Left lobe of liver (tissue), 2 donors: ENCODE measurements around the gene NT5DC1. TPM values are rescaled to one million over a fixed set of nuclear protein-coding genes. Genes with fewer than 3 reads are reported as not detected.

Experiments
- ATAC-seq: fragments of 200-7000 bp; cut with Tn5 transposase; one replicate; pipeline ENCODE4 v1.9.1; 2020; ENCODE audit warnings: mild to moderate bottlenecking, moderate library complexity
- DNase-seq: peaks from one replicate; pipeline ENCODE4 v3.0.0-alpha.2; 2020; ENCODE audit warnings: low spot score
- total RNA-seq: library from RNA; stranded (reverse); gene quantifications from one replicate; pipeline ENCODE4 v1.2.1, GENCODE V29; 2021
- donor health status: DM: no; HTN: no; CAD: no; lungs with moderate emphysema.
- donor health status: DM: no; HTN: yes; CAD: no.

Gene NT5DC1
- 50.4 TPM for total RNA-seq

DNA sequence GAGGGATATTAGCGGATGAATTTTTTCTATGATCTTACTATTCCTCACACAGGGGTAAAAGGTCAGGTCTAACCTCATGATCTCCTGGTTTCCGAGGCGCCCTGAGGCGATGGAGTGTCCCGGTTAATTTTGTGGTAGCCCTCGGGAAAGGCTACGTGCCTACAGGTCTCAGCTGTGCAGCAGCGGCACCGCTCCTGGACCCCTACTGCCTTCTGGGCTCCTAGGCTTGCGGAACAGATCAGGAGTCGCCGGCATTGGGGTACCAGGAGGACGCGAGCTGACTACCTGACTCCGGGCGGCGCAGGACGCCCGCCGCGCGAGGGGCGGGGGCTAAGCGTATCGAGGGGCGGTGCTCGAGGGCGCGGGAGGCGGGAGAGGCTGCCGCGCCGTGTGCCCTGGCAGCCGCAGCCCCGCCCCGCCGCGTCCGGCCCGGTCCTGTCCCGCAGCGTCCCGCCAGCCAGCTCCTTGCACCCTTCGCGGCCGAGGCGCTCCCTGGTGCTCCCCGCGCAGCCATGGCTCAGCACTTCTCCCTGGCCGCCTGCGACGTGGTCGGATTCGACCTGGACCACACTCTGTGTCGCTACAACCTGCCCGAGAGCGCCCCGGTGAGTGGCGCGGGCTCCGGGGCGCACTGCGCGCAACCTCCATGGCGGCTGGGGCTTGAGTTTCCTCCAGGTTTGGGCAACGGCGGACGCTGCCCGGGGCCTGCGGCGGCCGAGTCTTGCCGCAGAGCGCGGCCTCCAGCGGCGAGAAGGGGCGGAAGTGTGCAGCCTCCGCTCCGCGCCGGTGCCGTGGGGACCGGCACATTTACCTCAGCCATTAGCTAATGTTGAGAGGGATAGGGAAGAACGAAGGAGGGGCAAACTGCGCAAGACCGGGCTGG, at the start of gene NT5DC1:
TSS of gene NT5DC1 (plus strand) at position 435 of the 883 bp plus-strand sequence. CDS start at position 513, 78 bp downstream.
- ATAC-seq (peak; percentile 91), DNase-seq (peak; percentile 91)

DNA sequence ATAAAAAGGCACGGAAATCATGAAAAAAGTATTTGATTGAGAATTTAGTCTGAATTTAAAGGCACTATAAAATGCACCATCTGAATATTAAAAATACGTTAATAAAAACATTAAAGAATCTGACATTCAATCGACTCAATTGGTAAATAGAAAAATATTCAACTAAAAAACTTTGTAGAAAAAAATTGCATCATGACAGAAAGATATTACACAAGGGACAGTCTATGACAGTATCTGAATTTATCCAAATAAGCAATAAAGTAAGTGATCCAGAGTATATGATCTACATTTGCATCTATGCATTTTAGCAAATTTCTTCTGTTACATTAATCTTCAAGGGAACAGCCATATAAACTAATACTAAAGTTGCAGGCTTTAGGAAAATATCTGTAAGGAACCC, 49.4 kb upstream of the NT5DC1 start:
- ATAC-seq: no peak
- no peak for DNase-seq

DNA sequence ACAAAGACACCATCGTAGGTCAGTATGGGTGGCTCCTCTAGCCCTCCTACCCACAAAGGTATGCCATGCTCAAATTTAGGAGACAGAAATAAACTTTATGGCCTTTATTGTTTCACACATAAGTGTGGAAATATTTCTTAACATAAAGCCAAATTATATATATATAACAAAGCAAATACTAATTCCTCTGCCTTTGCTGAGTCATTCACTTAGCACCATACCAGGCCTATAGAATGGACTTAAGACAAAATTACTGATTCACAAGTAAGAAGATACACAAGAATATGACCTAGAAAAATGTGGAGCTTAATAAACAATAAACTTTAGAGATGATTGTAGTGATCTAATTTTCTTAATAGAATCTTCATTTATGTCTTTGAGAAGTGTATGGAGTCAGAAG, 45.1 kb upstream of the NT5DC1 start:
- ATAC-seq (no peak), DNase-seq (no peak)

DNA sequence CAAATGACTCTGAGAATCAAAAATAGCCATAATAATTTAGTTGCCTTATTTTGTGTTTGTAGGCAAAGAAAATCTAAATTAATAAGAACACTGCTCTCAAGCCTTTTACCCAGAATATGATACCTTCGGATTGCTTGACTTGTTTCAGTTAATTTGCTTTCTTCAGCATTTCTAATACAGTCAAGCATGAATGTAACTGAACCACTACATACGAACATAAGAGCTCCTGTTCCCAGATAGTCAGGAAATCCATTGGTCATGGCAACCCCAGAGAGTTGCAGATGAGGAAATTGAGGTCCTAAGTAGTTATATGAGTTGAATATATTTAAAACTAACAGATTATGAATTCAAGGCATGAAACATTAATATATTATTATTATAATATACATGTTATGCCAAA, 42.9 kb upstream of the NT5DC1 start:
- ATAC-seq (no peak), DNase-seq (no peak)

DNA sequence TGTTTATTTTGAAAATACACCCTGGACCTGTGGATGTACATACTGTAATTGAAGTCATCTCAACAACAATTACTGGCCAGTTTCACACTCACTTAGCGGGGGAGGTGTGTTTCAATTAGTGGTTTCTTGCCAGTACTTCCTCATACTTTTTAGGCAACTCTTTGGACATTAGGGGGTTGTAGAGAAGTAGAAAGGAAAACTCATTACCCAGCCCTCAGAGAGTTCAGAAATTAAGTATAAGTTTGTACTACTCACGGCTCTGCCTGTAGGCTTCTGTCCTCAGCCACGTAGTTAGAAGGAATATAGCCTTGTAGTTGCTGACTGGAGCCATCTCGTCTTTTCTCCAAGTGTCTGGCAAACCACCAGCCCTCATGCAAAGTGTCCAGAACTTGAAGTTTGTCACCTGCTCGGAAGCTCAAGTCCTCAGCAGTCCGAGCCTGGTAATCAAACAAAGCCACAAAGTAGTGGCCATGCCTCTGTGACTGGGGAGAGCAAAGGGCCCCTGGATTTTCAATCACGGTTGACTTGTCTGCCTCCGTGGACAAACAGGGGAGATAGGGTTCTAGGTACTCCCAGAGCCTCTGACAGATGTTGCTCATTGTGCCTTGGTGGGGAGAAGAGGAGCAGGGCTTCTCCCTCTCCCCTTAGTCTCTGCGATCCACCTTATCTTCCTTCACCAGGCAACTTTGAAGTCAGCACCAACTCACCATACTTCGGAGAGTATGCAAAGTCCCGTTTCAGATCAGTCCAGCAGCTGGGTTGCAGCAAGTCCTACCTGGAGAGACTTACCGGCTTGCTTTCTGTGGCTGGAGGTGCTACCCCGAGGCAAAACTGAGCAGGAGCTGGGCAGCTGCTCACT, 40.7 kb upstream of the NT5DC1 start:
- DNase-seq (no peak), ATAC-seq (peak; percentile 60)

DNA sequence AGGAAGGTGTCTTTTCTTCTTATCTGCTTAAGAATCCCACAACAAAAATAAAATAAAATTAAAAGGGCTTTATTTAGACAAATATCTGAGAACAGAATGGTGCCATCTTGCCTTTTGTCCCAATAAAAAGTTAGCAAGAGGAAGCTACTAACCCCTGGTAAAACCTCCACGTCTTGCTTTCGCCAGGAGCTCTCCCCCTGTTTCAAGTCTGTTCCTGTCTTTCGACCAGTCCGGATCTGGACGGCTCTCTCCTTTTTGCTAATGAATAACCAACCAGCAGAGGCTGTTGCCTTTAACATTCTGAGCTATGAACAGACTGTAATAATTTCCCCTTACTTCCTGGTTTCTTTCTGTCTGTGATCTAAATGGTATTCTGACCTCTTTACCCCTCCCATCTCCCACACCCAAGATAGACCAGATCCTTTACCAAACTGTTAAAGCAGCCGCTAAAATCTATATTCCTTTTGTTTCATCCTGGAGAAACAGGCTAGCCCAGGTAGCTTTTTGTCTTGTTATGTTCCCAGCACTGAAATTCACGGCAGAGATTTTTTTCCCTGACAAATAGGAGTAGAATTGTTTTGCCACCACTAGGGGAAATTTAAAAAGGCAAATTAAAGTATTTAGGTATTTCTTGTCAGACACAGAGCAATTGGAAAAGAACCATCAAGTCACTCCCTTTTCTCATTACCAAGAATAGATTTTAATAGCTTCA, 39.9 kb upstream of the NT5DC1 start, which contains the start of gene FRK:
TSS of gene FRK (minus strand) at position 320 of the 712 bp plus-strand sequence. CDS start 580 bp downstream, outside the sequence.
- DNase-seq: peak; percentile 68

DNA sequence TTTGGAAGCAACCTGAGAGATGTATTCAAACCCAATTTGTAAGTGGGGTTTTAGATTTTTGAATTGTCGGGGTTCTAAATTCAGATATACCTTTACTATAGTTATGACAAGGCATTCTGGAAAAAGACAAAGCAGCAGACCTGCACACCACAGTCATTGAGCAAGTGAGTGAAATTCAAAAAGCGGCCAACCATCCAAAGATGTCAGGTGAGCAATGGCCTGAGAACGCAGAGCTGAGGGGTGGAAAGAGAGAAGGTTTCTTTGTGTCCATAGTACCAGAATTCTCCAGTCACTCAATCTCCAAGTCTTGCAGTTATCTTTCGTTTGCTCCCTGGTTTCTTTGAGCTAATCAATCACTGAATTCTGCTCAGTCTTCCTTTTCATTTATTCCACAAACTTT, 38.2 kb upstream of the NT5DC1 start:
- ATAC-seq (no peak), DNase-seq (no peak)

More for the DNA sequence above, 39.9 kb upstream of the NT5DC1 start, which contains the start of gene FRK:
- peak; percentile 86 for ATAC-seq

DNA sequence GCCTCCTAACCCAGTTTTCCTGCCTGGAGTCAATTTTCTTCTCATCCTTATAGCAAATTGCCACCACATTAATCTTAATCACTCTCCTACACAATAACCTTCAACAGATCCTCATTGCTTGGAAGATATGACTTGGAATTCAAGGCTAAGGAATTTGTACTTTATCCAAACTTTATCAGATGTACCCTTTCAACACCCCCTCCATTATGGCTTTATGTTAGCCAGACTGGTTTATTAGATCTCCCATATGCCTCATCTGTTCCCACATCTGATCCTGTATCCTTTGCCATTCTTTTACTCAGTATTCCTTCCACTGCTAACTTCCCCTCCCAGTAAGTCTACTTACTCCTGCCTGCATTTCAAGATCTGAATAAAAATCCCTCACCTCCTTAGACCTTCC, 36.0 kb upstream of the NT5DC1 start:
- no peak for DNase-seq
- ATAC-seq: no peak

DNA sequence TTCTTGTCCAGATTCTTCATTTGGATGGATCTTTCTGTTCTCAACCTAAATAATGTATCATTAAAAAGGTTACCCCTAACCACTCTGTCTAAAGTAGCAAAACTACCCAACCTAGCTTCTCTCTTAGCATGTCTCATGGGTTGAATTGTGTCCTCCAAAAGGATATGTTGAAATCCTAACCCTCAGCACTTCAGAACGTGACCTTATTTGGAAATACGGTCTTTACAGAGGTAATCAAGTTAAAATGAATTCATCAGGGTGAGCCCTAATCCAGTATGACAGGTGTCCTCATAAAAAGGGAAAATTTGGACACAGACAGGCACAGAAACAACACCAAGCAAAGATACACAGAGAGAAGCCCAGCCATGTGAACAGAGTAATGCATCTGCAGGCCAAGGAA, 33.9 kb upstream of the NT5DC1 start:
- ATAC-seq (peak; percentile 76), DNase-seq (no peak)

DNA sequence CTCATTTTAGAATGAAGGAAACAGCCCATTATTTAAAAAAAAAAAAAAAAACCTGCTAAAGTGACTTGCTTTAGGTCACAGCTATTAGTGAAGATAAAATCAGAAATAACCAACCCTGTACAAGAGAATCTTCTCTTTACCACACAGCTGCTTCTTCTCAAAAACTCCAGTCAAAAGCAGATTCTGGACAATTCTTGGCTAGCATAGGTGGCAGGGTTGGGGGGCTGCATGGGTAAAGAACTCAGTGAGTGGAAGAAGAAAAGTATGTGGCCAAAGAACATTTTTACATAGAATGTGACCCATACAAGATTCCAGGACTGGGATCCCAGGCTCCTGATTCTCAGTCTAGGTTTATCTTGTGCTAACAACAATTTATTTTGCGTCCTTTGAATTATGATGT, 30.6 kb upstream of the NT5DC1 start:
- no peak for ATAC-seq
- no peak for DNase-seq

DNA sequence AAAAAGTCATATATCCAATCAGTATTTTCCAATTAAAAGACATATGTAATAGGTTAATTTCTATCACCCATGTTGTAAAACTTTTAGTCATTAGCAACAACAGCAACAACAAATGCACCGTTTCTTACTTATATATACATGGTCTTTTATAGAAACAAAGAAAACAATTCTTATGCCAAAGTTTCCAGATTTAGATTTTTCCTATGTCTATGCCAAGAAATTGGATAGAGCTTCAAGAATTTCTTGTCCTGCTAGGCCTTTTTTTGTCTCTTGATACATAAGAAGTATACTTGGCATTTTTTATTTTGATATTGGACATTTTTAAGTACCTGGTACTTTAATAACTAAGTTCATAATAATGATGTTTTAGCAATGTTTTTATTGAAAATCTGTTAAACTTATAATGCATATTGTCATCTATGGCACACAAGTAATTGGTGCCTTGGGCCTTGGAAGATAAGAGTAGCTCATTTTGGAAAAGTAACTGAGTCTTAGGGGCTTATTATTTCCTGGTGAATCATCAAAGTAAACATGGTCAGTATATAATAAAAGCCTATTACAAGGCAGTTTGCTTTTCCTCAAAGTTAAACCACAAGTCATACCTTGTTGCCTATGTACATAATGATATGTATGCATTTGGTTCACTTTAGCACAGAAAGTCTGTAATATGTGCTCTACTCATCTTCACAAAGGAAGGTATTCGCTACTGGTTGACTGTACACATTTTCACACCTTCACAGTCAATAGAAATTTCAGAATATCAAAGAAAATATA, 29.9 kb upstream of the NT5DC1 start:
- ATAC-seq: no peak
- no peak for DNase-seq

DNA sequence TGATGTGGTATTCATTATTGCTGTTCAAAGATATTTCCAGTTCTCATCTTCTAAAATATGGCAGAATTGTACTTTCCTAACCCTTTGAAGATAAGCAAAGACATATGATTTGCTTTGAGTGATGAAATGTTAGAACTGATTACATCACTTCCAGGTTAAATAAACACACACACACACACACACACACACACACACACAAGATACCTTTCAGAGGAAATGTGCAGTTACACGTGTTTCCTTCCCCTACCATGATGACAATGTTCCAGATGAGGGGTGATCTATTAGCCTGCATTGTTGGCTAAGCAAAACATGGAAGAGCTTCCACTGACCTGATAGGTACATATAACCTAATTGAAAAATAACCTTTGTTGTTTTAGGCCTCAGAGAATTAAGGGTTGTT, 28.3 kb upstream of the NT5DC1 start:
- DNase-seq (no peak), ATAC-seq (peak; percentile 41)

DNA sequence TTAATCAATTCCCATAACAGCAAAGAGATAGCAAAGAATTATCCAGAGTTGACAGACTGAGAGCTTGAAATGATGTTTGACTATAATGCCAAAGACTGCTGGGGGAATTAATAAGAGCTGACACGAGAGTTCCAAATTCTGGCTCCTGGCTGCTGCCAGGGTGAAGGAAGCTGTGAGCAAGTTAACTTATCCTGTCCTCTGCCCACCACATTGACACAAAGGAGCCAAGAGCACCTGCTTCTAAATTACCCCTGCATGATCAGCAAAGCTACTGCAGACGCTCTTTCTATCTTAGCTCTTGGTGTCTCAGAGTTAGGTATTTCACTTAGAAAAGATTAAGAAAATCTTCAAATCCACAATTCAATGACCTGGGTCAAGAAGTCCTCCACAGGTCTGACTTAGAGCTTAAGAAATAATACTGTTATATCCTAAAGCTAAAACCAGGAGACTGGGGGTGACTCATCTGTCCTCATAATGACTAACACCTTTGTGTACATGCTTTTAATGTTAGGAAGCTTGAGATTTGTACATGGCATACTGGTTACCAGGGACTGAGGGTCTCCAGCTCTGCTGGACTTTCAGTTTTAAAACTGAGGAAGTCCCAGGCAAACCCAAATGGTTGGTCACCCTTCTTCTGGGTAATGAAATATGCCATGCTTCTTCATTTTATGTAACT, 26.8 kb upstream of the NT5DC1 start:
- DNase-seq (no peak), ATAC-seq (no peak)

DNA sequence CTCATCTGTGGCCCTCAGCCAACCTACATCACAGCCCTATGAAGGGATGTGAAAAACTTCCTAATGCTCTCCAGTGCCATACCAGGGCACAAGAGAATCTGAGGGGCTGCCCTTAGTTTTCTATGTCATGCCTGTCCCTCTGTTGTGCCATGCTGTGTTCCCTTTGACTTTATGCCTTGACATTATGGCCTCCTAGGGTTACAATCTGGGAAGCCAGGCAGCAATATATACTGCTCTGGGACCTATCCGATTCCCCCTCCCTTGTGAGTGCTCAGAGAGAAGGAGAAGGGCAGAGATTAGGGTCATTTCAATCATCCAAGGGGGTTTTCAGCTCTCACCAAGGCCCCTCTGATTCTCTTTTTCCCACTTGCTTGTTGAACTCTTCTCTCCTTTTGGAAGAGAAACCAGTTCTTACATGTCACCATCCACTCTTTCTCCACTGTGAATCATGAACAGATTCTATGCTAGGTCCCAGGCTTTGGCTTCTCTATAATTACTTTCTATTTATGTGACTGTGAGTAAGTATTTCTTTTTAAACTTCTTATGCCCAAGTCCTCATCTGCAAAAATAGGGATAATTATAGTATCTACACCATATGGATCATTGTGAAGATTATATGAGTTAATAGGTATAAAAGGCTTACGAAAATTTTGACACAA, 25.8 kb upstream of the NT5DC1 start:
- no peak for DNase-seq
- ATAC-seq: no peak

DNA sequence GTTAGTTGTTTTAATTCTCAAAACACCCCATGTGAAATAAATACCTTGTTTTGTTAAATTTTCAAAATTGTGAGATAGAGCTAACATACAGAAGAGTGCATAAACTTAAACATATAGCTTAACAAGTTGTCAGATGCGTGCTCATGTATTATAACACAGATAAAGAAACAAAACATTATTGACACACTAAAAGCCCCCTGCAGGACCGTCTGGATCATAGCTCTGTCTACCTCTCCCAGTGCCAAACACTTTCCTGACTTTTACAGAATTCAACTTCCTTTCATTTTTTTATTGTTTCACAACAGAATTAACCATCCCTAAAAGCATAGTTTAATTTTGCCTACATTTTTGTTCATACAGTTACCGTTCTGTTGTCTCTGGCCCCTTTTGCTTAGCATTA, 22.1 kb upstream of the NT5DC1 start:
- no peak for DNase-seq
- no peak for ATAC-seq

DNA sequence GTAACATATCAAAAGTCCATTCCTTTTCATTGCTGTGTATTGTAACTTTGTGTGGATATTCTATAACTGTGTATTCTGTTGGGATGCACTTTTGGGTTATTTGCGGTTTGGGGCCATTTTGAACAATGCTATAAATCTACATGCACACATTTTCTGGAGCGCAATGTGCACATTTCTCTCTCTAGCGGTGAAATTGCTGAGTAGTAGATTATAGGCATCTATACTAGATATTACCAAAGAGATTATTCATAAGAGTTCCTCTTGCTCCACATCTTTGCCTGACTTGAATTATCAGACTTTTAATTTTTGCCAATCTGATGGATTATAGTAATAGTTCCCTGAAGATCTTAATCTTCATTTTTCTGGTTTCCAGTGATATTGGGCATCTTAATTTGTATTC, 21.7 kb upstream of the NT5DC1 start:
- DNase-seq (no peak), ATAC-seq (no peak)

DNA sequence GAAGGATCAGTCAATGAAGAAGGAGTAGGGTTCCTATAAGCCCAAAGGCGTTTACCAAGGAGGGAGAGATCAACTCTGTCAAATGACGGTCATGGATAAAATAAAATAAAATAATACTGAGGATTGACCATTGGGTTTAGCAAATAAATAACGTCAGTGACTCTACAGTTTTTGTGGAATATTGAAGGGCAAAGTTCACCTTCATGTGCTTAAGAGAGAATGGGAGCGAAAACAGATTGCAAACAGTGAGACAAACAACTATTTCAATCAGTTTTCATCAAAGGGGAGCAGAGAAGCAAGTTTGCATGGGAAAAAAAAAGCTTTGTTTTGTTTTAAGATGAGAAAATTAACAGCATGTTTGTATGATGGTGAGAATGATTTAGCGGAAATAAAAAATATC, 17.6 kb upstream of the NT5DC1 start:
- ATAC-seq: peak; percentile 45
- no peak for DNase-seq

DNA sequence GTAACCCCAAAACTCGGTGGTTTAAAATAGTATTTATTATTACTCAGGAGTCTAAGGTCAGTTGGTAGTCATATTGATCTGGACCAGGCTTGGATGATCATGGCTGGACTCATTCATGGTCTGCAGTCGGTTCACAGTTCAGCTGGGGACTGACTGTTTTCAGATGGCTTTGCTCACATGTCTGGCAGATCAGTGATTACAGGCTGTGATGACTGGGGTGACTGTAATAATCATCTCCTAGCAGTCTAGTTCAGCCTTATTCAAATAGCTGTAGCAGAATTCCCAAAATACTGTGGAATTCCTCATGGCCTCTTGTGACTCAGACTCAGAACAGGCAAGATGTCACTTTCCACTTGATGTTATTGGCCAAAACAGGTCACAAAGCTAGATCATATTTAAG, 16.4 kb upstream of the NT5DC1 start:
- DNase-seq: no peak
- peak; percentile 65 for ATAC-seq

DNA sequence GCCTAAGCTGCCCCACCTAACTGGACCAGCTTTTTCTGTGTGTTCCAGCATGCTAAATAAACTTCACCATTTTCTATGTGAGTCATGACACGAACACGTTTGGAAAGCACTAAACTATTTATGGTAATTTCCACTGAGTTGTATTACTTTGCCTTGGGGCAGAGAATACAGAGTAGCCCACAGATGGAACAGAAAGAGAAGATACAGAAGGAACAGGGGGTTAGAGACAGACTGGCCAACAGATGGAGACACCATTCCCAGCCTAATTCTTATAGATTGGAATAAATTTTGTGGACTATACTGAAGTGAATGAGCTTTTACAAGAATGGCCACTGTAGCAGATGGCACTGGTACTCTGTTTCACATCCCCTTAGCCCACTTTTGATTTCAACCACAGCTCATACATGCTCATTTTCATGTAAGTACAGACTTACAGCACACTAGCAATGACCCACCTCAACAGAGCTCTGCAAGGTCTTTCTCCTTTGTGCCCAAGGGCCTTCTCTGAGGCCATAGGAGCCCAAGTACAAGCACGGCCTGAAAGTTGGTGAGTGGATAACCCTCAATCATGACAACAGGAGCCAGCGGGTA, 13.1 kb upstream of the NT5DC1 start:
- ATAC-seq (no peak), DNase-seq (no peak)
